Loucy (cell line): Measurements from ENCODE around the gene DNAH11.

ENCODE experiments used
- CTCF ChIP-seq: fragments of 200-600 bp; sonication (generic); conservative IDR thresholded peaks from 2 replicates; pipeline ENCODE4 v1.5.1; 2014; ENCODE audit warnings: mild to moderate bottlenecking, antibody characterized with exemption, low read length
- EZH2phosphoT487 ChIP-seq: fragments of 200-600 bp; IDR thresholded peaks from 2 replicates; pipeline ENCODE4 v1.6.1; 2018; ENCODE audit warnings: antibody characterized with exemption, mild to moderate bottlenecking, moderate library complexity, borderline replicate concordance

- TF ChIP-seq CTCF: no peak
- no peak for TF ChIP-seq EZH2phosphoT487
Observed at GRCh38 chr7:21918216-21918615, 375.4 kb downstream of the DNAH11 start.
